Calu3 (cell line): Measurements from ENCODE around the gene SPRR2F. TPM values are rescaled to one million over a fixed set of nuclear protein-coding genes. Genes with fewer than 3 reads are reported as not detected.
"Not testable (repeated sequence)": the region's sequence is repeated elsewhere in the genome, so short reads cannot be mapped to it uniquely, and the experiment has no call there.

Experiments used
- BruUV-seq: library from RNA; stranded (reverse); fragments of 400-500 nt; replicated peaks from 2 replicates; lab custom pipeline; 2021; lab: Mats Ljungman, UMichigan
- CTCF ChIA-PET: fragments of 300-600 bp; sonication (Branson Sonifier 250); formaldehyde crosslinking; loops from one replicate; lab custom pipeline; 2022; ENCODE audit warnings: antibody characterized with exemption; lab: Charles Lee
- DNase-seq: peaks from one replicate; pipeline ENCODE4 v3.0.0; 2022
- H3K27ac Mint-ChIP-seq: one replicate; pipeline ENCODE4 v1.8.0; 2022; ENCODE audit warnings: mixed read lengths; ENCODE audit not compliant: unreplicated experiment
- H3K27me3 Mint-ChIP-seq: one replicate; pipeline ENCODE4 v1.8.0; 2022; ENCODE audit warnings: mixed read lengths; ENCODE audit not compliant: unreplicated experiment
- H3K36me3 Mint-ChIP-seq: one replicate; pipeline ENCODE4 v1.8.0; 2022; ENCODE audit warnings: mild to moderate bottlenecking, moderate library complexity, mixed read lengths; ENCODE audit not compliant: insufficient read depth, unreplicated experiment
- H3K4me1 Mint-ChIP-seq: one replicate; pipeline ENCODE4 v1.8.0; 2022; ENCODE audit warnings: mild to moderate bottlenecking, low read depth, mixed read lengths; ENCODE audit not compliant: unreplicated experiment
- H3K4me3 Mint-ChIP-seq: one replicate; pipeline ENCODE4 v1.8.0; 2022; ENCODE audit warnings: mild to moderate bottlenecking, low read depth, moderate library complexity, mixed read lengths; ENCODE audit not compliant: unreplicated experiment
- H3K9me3 Mint-ChIP-seq: one replicate; pipeline ENCODE4 v1.8.0; 2022; ENCODE audit warnings: low read depth, mixed read lengths; ENCODE audit not compliant: unreplicated experiment
- intact Hi-C: fragments of 100-400 bp; cut with micrococcal nuclease; formaldehyde crosslinking; loops from one replicate; pipeline ENCODE4 v1.10.0; 2022; ENCODE audit not compliant: unreplicated experiment
- total RNA-seq: library from RNA; stranded (reverse); gene quantifications from 2 replicates; pipeline ENCODE4 v1.2.3, GENCODE V29; 2022
- TF ChIP-seq, protein P1 (sequence below): fragments of 200-600 bp; IDR thresholded peaks from one replicate; pipeline ENCODE4 v1.8.0; 2022; ENCODE audit warnings: antibody characterized with exemption; ENCODE audit not compliant: unreplicated experiment

Gene SPRR2F
- total RNA-seq, 1 experiment from 2014 or later: not detected

DNA sequence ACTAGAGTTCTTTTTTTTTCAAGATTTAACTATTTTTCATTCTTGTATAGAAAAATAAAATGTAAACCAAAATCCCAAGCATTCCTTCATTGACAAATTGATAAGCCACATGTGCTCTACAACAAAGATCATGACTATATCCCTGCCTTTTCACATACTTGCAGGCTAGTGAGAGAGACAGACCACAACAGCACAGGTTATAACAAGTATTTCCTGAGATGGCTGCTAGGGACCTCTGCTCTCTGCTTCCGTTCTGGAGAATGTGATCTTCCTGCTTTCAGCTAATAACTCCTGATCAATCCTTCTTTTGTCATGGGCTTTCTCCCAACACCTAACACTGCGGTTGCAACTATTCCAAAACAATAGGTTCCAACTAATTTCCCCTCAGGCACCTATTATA, 14.0 kb upstream of the SPRR2F start:
- TF ChIP-seq, protein P1, sequence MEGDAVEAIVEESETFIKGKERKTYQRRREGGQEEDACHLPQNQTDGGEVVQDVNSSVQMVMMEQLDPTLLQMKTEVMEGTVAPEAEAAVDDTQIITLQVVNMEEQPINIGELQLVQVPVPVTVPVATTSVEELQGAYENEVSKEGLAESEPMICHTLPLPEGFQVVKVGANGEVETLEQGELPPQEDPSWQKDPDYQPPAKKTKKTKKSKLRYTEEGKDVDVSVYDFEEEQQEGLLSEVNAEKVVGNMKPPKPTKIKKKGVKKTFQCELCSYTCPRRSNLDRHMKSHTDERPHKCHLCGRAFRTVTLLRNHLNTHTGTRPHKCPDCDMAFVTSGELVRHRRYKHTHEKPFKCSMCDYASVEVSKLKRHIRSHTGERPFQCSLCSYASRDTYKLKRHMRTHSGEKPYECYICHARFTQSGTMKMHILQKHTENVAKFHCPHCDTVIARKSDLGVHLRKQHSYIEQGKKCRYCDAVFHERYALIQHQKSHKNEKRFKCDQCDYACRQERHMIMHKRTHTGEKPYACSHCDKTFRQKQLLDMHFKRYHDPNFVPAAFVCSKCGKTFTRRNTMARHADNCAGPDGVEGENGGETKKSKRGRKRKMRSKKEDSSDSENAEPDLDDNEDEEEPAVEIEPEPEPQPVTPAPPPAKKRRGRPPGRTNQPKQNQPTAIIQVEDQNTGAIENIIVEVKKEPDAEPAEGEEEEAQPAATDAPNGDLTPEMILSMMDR: no peak
- Mint-ChIP-seq H3K27ac (no peak overlapping the region), H3K27me3 (no peaks in the 10 kb centered on the region), H3K9me3 (peaks cover 16% of the 10 kb centered on the region), H3K36me3 (peaks cover 5% of the 10 kb centered on the region), H3K4me3 (no peak overlapping the region), H3K4me1 (peaks cover 15% of the 10 kb centered on the region)
- intact Hi-C loops: no loop called here
- CTCF ChIA-PET: no interaction called here
- BruUV-seq: no TSS peak
- no peak for DNase-seq

DNA sequence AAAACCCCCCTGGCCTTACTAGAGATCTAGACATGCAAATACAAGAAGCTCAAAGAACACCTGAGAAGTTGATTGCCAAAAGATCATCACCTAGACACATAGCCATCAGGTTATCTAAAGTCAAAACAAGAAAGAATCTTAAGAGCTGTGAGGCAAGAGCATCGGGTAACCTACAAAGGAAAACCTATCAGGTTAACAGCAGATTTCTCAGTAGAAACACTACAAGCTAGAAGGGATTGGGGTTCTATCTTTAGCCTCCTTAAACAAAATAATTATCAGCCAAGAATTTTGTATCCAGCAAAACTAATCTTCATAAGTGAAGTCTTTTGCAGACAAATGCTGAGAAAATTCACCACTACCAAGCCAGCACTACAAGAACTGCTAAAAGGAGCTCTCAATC, 12.2 kb upstream of the SPRR2F start:
- Mint-ChIP-seq H3K27ac (no peak overlapping the region), H3K4me3 (no peak overlapping the region), H3K9me3 (peaks cover 16% of the 10 kb centered on the region), H3K27me3 (no peaks in the 10 kb centered on the region), H3K36me3 (peaks cover 5% of the 10 kb centered on the region), H3K4me1 (peaks cover 23% of the 10 kb centered on the region)
- intact Hi-C loops: no loop called here
- CTCF ChIA-PET: interaction anchor here (0.6 to 0.7 kb wide), 2 partner anchors 646 to 764 kb away, joined by 4 to 5 read pairs; no protein-coding TSS in a partner anchor
- DNase-seq: no peak
- no TSS peak for BruUV-seq
- TF ChIP-seq, protein P1: no peak

DNA sequence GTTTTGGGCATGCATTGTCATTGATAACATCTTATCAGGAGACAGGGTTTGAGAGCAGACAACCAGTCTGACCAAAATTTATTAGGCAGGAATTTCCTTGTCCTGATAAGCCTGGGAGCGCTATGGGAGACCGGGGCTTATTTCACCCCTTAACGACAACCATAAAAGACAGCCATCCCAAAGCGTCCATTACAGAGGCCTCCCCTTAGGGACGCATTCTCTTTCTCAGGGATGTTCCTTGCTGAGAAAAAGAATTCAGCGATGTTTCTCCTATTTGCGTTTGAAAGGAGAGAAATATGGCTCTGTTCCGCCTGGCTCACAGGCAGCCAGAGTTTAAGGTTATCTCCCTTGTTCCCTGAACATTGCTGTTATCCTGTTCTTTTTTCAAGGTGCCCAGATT, 10.5 kb upstream of the SPRR2F start:
- DNase-seq, H3K36me3 Mint-ChIP-seq, H3K27me3 Mint-ChIP-seq, BruUV-seq, CTCF ChIA-PET: not testable (repeated sequence)
- peak overlapping the region; percentile 48 for H3K4me3 Mint-ChIP-seq
- H3K27ac Mint-ChIP-seq: peak overlapping the region; percentile 96
- H3K4me1 Mint-ChIP-seq: peaks cover 23% of the 10 kb centered on the region
- intact Hi-C loops: loop anchor here (2.0 kb wide), 1 partner anchor 67 kb away; no protein-coding TSS in a partner anchor
- H3K9me3 Mint-ChIP-seq: peaks cover 13% of the 10 kb centered on the region

DNA sequence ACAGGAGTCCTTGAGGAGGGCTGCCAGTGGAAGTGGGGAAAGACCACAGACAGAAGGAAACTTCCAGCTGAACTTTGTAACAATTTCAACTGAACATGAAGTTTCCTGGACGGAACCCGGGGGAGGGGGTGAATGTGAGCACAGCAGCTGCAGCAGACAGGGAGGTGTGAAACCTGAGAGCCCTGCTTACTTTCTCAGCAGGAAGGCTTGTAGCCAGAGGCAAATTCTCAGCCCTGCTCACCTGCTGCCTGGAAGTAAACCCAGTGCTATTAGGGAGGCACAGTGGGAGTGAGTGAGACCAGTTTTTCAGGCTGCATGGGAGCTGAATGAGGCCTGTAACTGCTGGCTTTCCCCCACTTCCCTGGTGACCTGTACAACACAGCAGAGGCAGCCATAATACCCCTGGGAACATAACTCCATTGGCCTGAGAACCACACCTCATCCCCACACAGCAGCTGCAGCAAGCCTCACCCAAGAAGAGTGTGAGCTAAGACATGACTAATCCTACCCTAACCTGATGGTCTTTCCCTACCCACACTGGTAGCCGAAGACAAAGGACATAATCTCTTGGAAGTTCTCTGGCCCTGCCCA, 9.6 kb upstream of the SPRR2F start:
- Mint-ChIP-seq H3K9me3 (peaks cover 13% of the 10 kb centered on the region), H3K27ac (peak overlapping the region; percentile 96), H3K36me3 (peaks cover 5% of the 10 kb centered on the region), H3K4me1 (peaks cover 23% of the 10 kb centered on the region), H3K4me3 (peak overlapping the region; percentile 48), H3K27me3 (no peaks in the 10 kb centered on the region)
- TF ChIP-seq, protein P1: no peak
- DNase-seq: peak; percentile 82
- CTCF ChIA-PET: interaction anchor here (0.7 to 1.2 kb wide), 3 partner anchors 15 to 205 kb away, joined by 3 to 7 read pairs (median 4); no protein-coding TSS in a partner anchor
- intact Hi-C loops: loop anchor here (2.0 kb wide), 1 partner anchor 68 kb away; no protein-coding TSS in a partner anchor
- BruUV-seq: TSS peak; percentile 76

DNA sequence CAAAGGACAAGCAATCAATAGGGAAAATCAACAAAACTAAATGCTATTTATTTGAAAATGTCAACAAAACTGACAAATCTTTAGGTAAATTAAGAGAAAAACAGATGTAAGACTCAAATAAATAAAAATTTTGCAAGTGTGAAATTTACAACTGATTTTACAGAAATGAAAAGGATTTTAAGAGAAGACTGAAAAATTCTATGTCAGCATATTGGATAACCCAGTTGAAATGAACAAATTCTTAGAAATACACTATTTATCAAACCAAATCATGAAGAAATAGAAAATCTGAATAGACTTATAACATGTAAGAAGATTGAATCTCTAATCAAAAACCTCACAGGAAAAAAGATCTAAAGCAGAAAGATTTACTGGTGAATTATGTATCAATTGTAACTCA, 7.6 kb upstream of the SPRR2F start:
- TF ChIP-seq, protein P1: no peak
- DNase-seq: no peak
- Mint-ChIP-seq H3K27me3 (no peaks in the 10 kb centered on the region), H3K4me3 (no peak overlapping the region), H3K9me3 (peaks cover 13% of the 10 kb centered on the region), H3K36me3 (peaks cover 5% of the 10 kb centered on the region), H3K27ac (no peak overlapping the region), H3K4me1 (peaks cover 23% of the 10 kb centered on the region)
- CTCF ChIA-PET: no interaction called here
- intact Hi-C loops: no loop called here
- BruUV-seq: no TSS peak
